Measurements from ENCODE around the gene DOP1A. TPM values are rescaled to one million over a fixed set of nuclear protein-coding genes. Genes with fewer than 3 reads are reported as not detected.

Gene DOP1A
- total and polyA plus RNA-seq, 2 of the 13 experiments (the other 11 are each of a cell fraction or from before 2014, with no cell fraction given), result 5.2 to 16.7 TPM

- TF ChIP-seq AKNA (CRISPR knock-in tag; IDR thresholded peaks at IDR 0.05; ENCODE audit: borderline replicate concordance), result no peak
- TF ChIP-seq NKX3-1 (CRISPR knock-in tag; IDR thresholded peaks at IDR 0.05), result no peak
- TF ChIP-seq SPEN (CRISPR knock-in tag; IDR thresholded peaks at IDR 0.05; ENCODE audit: low read depth), result peak; percentile 85
- TF ChIP-seq CHD2 (IDR thresholded peaks at IDR 0.05; ENCODE audit: low read depth, low read length), result no peak; the same call in 1 of the 2 replicates
- TF ChIP-seq THAP11 (CRISPR knock-in tag; IDR thresholded peaks at IDR 0.05), result peak; percentile 52; the same call in 1 of the 2 replicates
- no peak; the same call in 1 of the 2 replicates for TF ChIP-seq CREBL2 (CRISPR knock-in tag; IDR thresholded peaks at IDR 0.05; ENCODE audit: borderline replicate concordance)
- TF ChIP-seq KMT2A (CRISPR knock-in tag; IDR thresholded peaks at IDR 0.05), result peak; percentile 81
- TF ChIP-seq ZNF350 (CRISPR knock-in tag; IDR thresholded peaks at IDR 0.05; ENCODE audit: borderline replicate concordance, low read depth), result peak; percentile 81; the same call in 1 of the 2 replicates
- TF ChIP-seq ZNF382 (CRISPR knock-in tag; IDR thresholded peaks at IDR 0.05; ENCODE audit: borderline replicate concordance), result no peak
- TF ChIP-seq CREB1 (IDR thresholded peaks at IDR 0.05), result peak; percentile 76
- no peak for TF ChIP-seq CREB1 (CRISPR knock-in tag; IDR thresholded peaks at IDR 0.05)
- no peak for TF ChIP-seq ZNF773 (CRISPR knock-in tag; IDR thresholded peaks at IDR 0.05; ENCODE audit: borderline replicate concordance)
- peak; percentile 48 for TF ChIP-seq RBM39 (IDR thresholded peaks at IDR 0.05; ENCODE audit: low read depth, low read length, poor library complexity, severe bottlenecking)
- TF ChIP-seq REPIN1 (CRISPR knock-in tag; IDR thresholded peaks at IDR 0.05; ENCODE audit: borderline replicate concordance, low read depth), result peak; percentile 74
- peak; percentile 64; the same call in 1 of the 2 replicates for TF ChIP-seq ZBTB43 (CRISPR knock-in tag; conservative IDR thresholded peaks at IDR 0.05)
- no peak for TF ChIP-seq JARID2 (CRISPR knock-in tag; IDR thresholded peaks at IDR 0.05; ENCODE audit: insufficient replicate concordance)
- TF ChIP-seq MAZ (IDR thresholded peaks at IDR 0.05; ENCODE audit: borderline replicate concordance, low read depth, low read length), result peak; percentile 38; the same call in 1 of the 2 replicates
- peak; percentile 66; the same call in 1 of the 2 replicates for TF ChIP-seq MAZ (CRISPR knock-in tag; IDR thresholded peaks at IDR 0.05; ENCODE audit: low read depth)
- peak; percentile 50; the same call in 1 of the 2 replicates for TF ChIP-seq PITX1 (CRISPR knock-in tag; IDR thresholded peaks at IDR 0.05)
- TF ChIP-seq ELF1 (CRISPR knock-in tag; IDR thresholded peaks at IDR 0.05), result peak; percentile 86
- no peak for TF ChIP-seq ZNF564 (CRISPR knock-in tag; IDR thresholded peaks at IDR 0.05)
- TF ChIP-seq ZBTB38 (CRISPR knock-in tag; IDR thresholded peaks at IDR 0.05), result peak; percentile 87; the same call in 1 of the 2 replicates
- no peak for TF ChIP-seq TGIF2 (CRISPR knock-in tag; IDR thresholded peaks at IDR 0.05)
- TF ChIP-seq JUN (CRISPR knock-in tag; IDR thresholded peaks at IDR 0.05), result no peak
Observed at GRCh38 chr6:83192871-83193746, 125.6 kb downstream of the DOP1A start, which contains the start of the genes PGM3 and RWDD2A (continued).
